ENCODE data around the gene C6orf136.

Gene C6orf136

GRCh38 chr6:30687659-30688431 is 40.9 kb downstream of the C6orf136 start:
- DNase-seq: no peak

- DNase-seq: no peak
Measured at GRCh38 chr6:30688569-30688968, 41.6 kb downstream of the C6orf136 start.

- no peak for DNase-seq
Measured at GRCh38 chr6:30689022-30689865, 42.3 kb downstream of the C6orf136 start.

GRCh38 chr6:30689985-30690384 is 43.1 kb downstream of the C6orf136 start:
- no peak for DNase-seq

- DNase-seq: peak; percentile 83 to 86
Measured at GRCh38 chr6:30690403-30691207, 43.7 kb downstream of the C6orf136 start, which contains the start of gene NRM. TSS of gene NRM (minus strand) at chr6:30690984. CDS start at chr6:30690974, 10 bp downstream.

GRCh38 chr6:30691208-30691847 is 44.4 kb downstream of the C6orf136 start:
- DNase-seq: no peak

- no peak for DNase-seq
Measured at GRCh38 chr6:30696432-30696831, 49.5 kb downstream of the C6orf136 start.

GRCh38 chr6:30700340-30700739 is 53.4 kb downstream of the C6orf136 start:
- no peak for DNase-seq
